T-helper 1 cell treated with Interleukin-12 subunit alpha and Interleukin-12 subunit beta and Interleukin-4 antibody, amounts not matched to agents 30 ng/mL and 1 ng/mL, for 36 hours (primary cell): Measurements from ENCODE around the gene SLFN14. TPM values are rescaled to one million over a fixed set of nuclear protein-coding genes. Genes with fewer than 3 reads are reported as not detected.
"Not testable (repeated sequence)": the region's sequence is repeated elsewhere in the genome, so short reads cannot be mapped to it uniquely, and the experiment has no call there.

Experiments
- intact Hi-C: fragments of 100-400 bp; cut with micrococcal nuclease; formaldehyde crosslinking; loops from one replicate; pipeline ENCODE4 v1.15.1; 2024
- total RNA-seq: library from RNA; stranded (reverse); gene quantifications from 2 replicates; pipeline ENCODE4 v1.2.3, GENCODE V29; 2022

Gene SLFN14
- total RNA-seq, 1 donor from 2014 or later: 0.10 TPM

DNA sequence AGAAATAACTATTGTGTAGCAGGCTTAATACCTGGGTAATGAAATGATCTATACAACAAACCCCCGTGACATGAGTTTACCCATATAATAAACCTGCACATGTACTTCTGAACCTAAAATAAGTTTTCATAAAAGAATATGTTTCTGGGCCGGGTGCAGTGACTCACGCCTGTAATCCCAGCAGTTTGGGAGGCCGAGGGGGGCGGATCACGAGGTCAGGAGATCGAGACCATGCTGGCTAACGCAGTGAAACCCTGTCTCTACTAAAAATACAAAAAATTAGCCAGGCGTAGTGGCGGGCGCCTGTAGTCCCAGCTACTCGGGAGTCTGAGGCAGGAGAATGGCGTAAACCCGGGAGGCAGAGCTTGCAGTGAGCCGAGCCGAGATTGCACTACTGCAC lies 2.6 kb upstream of the SLFN14 start:
- intact Hi-C loops: not testable (repeated sequence)

DNA sequence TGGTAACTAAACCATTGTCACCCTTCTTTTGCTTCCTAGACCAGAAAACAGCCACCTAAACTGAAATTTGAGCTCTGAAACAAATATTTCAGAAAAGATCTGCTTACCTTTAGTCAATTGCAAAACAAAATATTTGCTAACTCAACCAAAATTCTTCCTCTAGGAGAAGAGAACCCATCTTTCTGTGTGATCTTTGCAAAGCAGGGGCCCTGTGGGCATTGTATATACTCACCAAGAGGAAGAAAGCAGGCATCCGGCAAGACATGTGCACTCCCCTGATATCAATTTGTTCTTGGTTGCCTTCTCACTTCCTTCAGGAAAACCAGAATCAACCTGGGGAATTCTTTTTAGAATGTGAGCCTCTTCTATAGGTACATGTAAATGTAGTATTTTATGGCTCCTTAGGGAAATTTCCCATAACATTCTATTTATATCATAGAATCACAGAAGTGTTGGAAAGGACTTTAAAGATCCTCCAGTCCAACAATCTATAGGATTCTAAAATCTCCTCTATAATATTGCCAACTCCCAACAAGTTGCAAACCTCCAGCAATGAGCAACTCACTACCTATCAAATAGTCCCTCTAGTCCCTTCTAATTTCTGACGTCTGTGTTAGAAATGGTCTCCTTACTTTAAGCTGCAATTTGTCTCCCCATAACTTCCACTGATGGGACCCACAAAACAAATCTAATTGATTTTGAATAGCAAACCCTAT lies 966 bp downstream of the SLFN14 start:
- intact Hi-C loops: no loop called here

GRCh38 chr17:35557353-35557752 lies 3.3 kb downstream of the SLFN14 start:
- intact Hi-C loops: no loop called here

DNA sequence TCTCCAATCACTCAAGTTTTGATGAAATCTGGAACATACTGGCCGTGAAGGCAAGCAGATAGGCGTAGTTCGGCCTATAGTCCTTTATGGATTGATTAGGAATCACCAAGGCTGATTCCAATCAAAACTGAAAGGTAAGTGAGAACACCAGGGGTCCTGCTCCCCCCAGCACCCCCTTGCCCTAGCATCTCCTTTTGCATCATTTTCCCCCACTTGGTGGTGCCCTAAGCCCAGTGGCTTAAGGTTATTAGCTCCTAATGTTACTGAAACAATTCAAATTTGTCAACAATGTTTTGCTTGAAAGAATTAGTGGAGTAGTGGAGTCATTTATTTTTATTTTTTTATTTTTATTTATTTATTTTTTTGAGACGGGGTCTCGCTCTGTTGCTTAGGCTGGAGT lies 4.9 kb downstream of the SLFN14 start:
- intact Hi-C loops: no loop called here

DNA sequence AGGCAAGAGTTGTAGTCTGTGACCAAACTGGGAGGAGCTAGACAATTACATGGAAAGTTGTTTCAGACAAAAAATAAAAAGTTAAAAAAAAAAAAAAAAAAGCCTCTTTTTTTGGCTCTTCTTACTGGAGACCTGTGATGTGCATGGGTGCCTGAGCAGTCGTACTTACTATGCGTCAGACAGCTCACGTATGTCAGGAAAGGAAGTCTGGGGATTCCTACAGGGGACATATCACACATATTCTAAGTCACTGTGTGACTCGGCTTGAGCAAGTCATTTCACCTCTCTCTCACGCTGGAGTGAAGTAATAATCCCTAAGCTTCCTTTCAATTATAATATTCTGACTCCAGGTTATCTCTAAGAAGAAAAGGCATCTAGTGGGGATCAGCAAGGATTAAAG lies 6.0 kb downstream of the SLFN14 start:
- intact Hi-C loops: no loop called here

DNA sequence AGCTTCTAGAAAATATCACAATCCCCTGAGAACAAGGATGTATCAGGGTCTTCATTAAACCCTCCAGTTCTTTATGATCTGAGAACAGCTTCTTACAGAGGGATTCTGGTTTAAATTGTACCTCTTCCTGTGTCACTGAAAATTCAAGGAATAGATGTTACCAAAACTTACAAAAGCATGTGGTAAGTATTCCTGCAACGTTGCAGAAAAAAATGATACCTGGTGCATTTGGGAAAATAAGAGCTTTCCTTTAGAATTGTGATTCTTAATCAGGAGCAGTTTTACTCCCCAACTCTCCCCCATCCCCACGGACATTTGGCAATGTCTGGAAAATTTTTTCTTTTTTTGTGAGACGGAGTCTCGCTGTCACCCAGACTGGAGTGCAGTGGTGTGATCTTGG lies 7.3 kb downstream of the SLFN14 start:
- intact Hi-C loops: no loop called here

- intact Hi-C loops: no loop called here
These were observed 11.6 kb downstream of the SLFN14 start for GRCh38 chr17:35548978-35549377.

DNA sequence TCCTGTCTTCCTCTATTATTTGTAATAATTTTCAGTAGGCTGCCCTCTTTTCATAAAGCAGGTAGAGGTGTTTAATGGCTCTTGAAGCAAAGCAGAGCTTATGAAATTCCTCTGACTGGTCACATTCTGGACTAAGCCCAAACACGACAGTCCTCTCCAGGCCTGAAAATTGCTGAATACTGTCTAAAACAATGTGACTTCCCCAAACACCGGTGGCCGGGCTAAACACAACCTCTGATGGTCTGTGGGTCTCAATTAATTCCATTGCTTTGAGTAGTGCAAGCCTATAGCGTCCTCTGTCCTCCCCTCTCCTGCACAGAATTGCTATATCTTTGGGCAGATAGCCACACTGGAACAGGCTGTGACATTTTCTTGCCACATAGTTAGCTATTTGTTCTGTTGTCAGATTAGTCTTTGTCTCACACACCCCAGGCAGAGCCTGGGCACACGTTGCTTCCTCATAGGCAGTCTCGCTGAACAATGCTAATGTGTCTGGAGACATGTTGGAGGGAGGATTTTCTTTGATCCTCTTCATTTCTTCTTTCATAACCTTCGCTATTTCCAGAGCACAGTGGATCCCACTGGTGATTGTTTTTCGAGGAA lies 12.3 kb downstream of the SLFN14 start:
- intact Hi-C loops: no loop called here

DNA sequence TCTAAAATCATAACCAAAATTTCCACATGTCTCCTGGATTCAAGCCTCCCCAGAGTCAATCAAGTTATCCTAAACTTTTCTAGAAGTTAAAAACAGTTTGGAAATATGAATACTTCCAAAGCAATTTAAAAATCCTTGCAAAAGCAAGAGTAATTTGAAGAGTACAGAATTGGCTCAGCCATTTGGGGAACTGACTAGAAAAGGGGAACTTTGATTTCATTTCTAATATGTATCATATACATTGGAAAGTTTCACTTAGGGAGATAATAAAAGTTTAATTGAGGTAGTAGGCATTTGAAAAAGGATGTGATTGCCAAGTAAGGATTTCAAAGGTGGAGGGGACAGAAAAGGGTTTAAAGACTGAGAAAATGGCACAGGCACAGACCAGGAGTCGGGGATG lies 14.1 kb downstream of the SLFN14 start:
- intact Hi-C loops: no loop called here

DNA sequence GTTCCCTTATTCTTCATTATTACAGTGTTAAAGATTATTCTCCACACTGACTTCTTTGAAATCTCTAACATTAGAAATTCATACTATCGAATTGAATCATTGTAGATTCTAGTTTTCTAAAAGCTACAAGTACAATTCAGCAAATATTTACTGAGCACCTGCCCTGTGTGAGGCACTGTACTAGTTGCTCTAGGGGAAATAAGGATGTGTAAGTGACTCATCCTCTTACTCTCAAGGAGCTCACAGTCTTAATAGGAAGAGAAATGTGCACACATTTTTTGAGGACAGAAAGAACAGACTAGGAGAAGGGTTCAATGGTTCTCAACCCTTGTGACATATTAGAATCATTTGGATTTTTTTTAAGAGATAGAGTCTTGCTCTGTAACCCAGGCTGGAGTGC lies 15.5 kb downstream of the SLFN14 start:
- intact Hi-C loops: no loop called here

- intact Hi-C loops: no loop called here
These were observed 16.8 kb downstream of the SLFN14 start for GRCh38 chr17:35543856-35544255.

GRCh38 chr17:35542990-35543389 lies 17.6 kb downstream of the SLFN14 start:
- intact Hi-C loops: no loop called here

DNA sequence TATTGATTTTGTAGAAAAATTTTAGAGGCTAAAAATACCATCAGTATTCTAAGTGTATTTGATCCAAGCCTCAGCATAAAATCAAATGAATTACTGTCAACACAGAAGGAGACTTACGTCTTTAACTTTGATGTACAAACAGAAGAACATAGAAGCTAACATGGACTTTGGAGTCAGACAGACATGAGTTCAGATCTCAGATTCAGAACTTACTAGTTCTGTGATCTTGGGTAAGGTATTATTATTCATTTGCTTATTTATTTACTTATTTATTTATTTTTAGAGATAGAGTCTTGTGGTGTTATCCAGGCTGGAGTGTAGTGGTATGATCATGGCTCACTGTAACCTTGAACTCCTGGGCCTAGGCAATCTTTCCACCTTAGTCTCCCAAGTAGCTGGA lies 19.2 kb downstream of the SLFN14 start:
- intact Hi-C loops: loop anchor here (1.0 kb wide), 1 partner anchor 27 kb away; no protein-coding TSS in a partner anchor

GRCh38 chr17:35540589-35541404 lies 19.8 kb downstream of the SLFN14 start:
- intact Hi-C loops: loop anchor here (1.0 kb wide), 1 partner anchor 28 kb away; no protein-coding TSS in a partner anchor

GRCh38 chr17:35539659-35540026 lies 21.0 kb downstream of the SLFN14 start:
- intact Hi-C loops: loop anchor here (1.0 to 5.0 kb wide), 4 partner anchors 39 to 477 kb away; partner anchors contain the start of genes PEX12, RFFL and SLFN12

GRCh38 chr17:35537601-35538141 lies 22.9 kb downstream of the SLFN14 start, which contains the start of gene SLFN12L:
SLFN12L (minus strand) TSS chr17:35537678; CDS start chr17:35522364, 15,314 bp downstream.
- intact Hi-C loops: loop anchor here (1.0 to 5.0 kb wide), 16 partner anchors 16 to 557 kb away; partner anchors contain the start of genes AP2B1, LIG3, NLE1 and RFFL

GRCh38 chr17:35536664-35537171 lies 23.9 kb downstream of the SLFN14 start:
- intact Hi-C loops: loop anchor here (1.0 to 5.0 kb wide), 15 partner anchors 15 to 556 kb away; partner anchors contain the start of genes AP2B1, LIG3, NLE1 and RFFL

- intact Hi-C loops: loop anchor here (5.0 kb wide), 1 partner anchor 473 kb away; the partner anchor contains the start of gene RFFL
These were observed 25.2 kb downstream of the SLFN14 start for GRCh38 chr17:35535406-35535805.

GRCh38 chr17:35534576-35535093 lies 26.0 kb downstream of the SLFN14 start:
- intact Hi-C loops: loop anchor here (5.0 kb wide), 1 partner anchor 472 kb away; the partner anchor contains the start of gene RFFL

DNA sequence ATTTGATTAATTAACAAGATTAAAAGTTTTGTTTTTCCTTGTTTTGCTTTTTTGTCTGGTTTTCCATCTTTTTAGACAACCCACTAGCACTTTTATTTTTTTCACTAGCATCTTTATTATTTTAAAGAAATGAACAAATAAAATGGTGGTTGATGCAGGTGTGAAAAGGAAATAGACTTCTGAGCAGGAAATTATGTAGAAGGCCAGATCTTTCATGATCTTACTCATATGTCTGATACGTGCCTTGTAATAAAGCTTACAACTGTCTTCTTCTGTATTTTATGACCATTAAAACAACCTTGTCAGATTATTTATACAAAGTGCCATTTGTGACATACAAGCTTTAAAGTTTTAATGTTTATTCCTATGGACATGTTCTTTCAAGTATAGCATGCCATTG lies 29.5 kb downstream of the SLFN14 start:
- intact Hi-C loops: no loop called here

GRCh38 chr17:35529866-35530265 lies 30.8 kb downstream of the SLFN14 start:
- intact Hi-C loops: no loop called here
